K562 (cell line): ENCODE data around the gene MTFR2.

Source experiments
- ADNP ChIP-seq: fragments of 200-800 bp; sonication (Bioruptor generic); IDR thresholded peaks from 2 replicates; pipeline ENCODE4 v1.6.1; 2016; ENCODE audit warnings: missing genetic modification characterization, missing compliant biosample characterization
- BHLHE40 ChIP-seq: IDR thresholded peaks from 2 replicates; pipeline ENCODE4 v1.6.1; 2011; ENCODE audit warnings: low read length, improper control_type of control experiment
- CTCF ChIP-seq, 3 experiments: IDR thresholded peaks in 2 of 3; conservative IDR thresholded peaks in 1 of 3; 2 replicates each; pipeline ENCODE4 v1.5.1; 2011 to 2012; ENCODE audit warnings: low read length in 3 of 3, mild to moderate bottlenecking in 3 of 3, control low read depth in 2 of 3, improper control_type of control experiment in 1 of 3, inconsistent platforms in 1 of 3, low read depth in 1 of 3, mixed read lengths in 1 of 3, moderate library complexity in 1 of 3; ENCODE audit not compliant: insufficient read depth in 2 of 3
- DPF2 ChIP-seq: fragments of 450-650 bp; IDR thresholded peaks from 2 replicates; pipeline ENCODE4 v1.6.1; 2016
- EP300 ChIP-seq: IDR thresholded peaks from 2 replicates; pipeline ENCODE4 v1.6.1; 2012; ENCODE audit warnings: low read length, improper control_type of control experiment
- ESRRA ChIP-seq: fragments of 450-650 bp; IDR thresholded peaks from 2 replicates; pipeline ENCODE4 v1.6.1; 2014; ENCODE audit warnings: low read depth, mild to moderate bottlenecking, moderate library complexity, borderline replicate concordance
- HINFP ChIP-seq: fragments of 450-650 bp; conservative IDR thresholded peaks from 2 replicates; pipeline ENCODE4 v1.6.1; 2016; ENCODE audit warnings: missing genetic modification characterization, low read depth, mild to moderate bottlenecking, control low read depth, missing compliant biosample characterization
- REST ChIP-seq, 2 experiments: fragments of 450-650 bp; formaldehyde crosslinking in 1 of 2; IDR thresholded peaks; 2 replicates each; pipeline versions ENCODE4 v1.4.0 to v1.6.1; 2014 to 2020; ENCODE audit warnings: mild to moderate bottlenecking in 2 of 2, borderline replicate concordance in 1 of 2, low read depth in 1 of 2
- RREB1 ChIP-seq: fragments of 250-450 bp; sonication (Bioruptor Pico); IDR thresholded peaks from 2 replicates; pipeline ENCODE4 v1.4.0; 2020
- SIN3A ChIP-seq, 2 experiments: fragments of 150-350 bp in 1 of 2; IDR thresholded peaks; 2 replicates each; pipeline ENCODE4 v1.6.1; 2011 to 2016; ENCODE audit warnings: borderline replicate concordance in 2 of 2, low read depth in 2 of 2, low read length in 2 of 2, mild to moderate bottlenecking in 2 of 2, moderate library complexity in 2 of 2; ENCODE audit not compliant: control insufficient read depth in 1 of 2

GRCh38 chr6:136208783-136209182 is 41.3 kb downstream of the MTFR2 start:
- TF ChIP-seq CTCF (IDR thresholded peaks at IDR 0.05 in 2 of 3, conservative IDR thresholded peaks at IDR 0.05 in 1 of 3; ENCODE audit: insufficient read depth in 2 of 3, low read depth in 1 of 3, low read length in 3 of 3) (peak; percentile 27 to 41 (median 41); a peak in 3 of 6 replicates), HINFP (tag) (no peak), BHLHE40 (no peak), ESRRA (no peak), ADNP (tag) (no peak), REST (IDR thresholded peaks at IDR 0.05; ENCODE audit: borderline replicate concordance) (no peak), REST (CRISPR knock-in tag; IDR thresholded peaks at IDR 0.05; ENCODE audit: low read depth) (no peak), EP300 (no peak), DPF2 (no peak), RREB1 (CRISPR knock-in tag) (no peak), SIN3A (IDR thresholded peaks at IDR 0.05; ENCODE audit: borderline replicate concordance in 2 of 2, control insufficient read depth in 1 of 2, low read depth in 2 of 2, low read length in 2 of 2) (no peak)
